GM12878 (cell line): ENCODE results near the gene ITGAV. TPM values are rescaled to one million over a fixed set of nuclear protein-coding genes. Genes with fewer than 3 reads are reported as not detected.

Experiments
- CBFB ChIP-seq: IDR thresholded peaks from 2 replicates; pipeline ENCODE4 v1.6.1; 2016; ENCODE audit warnings: antibody characterized with exemption, low read depth
- CBX3 ChIP-seq: fragments of 200-600 bp; sonication (generic); IDR thresholded peaks from 2 replicates; pipeline ENCODE4 v1.6.1; 2016; ENCODE audit warnings: low read depth, borderline replicate concordance
- CREB1 ChIP-seq: IDR thresholded peaks from 2 replicates; pipeline ENCODE4 v1.6.1; 2012; ENCODE audit warnings: low read depth, mild to moderate bottlenecking, inconsistent platforms
- EED ChIP-seq: sonication (generic); IDR thresholded peaks from 2 replicates; pipeline ENCODE4 v1.6.1; 2016; ENCODE audit warnings: antibody characterized with exemption, low read depth
- EGR1 ChIP-seq, 2 experiments: IDR thresholded peaks; 1 replicate in 1 of 2; 2 replicates in 1 of 2; pipeline ENCODE4 v1.6.1; 2011 to 2012; ENCODE audit warnings: low read depth in 2 of 2, low read length in 2 of 2, borderline replicate concordance in 1 of 2, mild to moderate bottlenecking in 1 of 2, moderate library complexity in 1 of 2
- EP300 ChIP-seq, 2 experiments: fragments of 150-350 bp in 1 of 2; IDR thresholded peaks; 2 replicates each; pipeline ENCODE4 v1.6.1; 2011 to 2012; ENCODE audit warnings: low read depth in 2 of 2, low read length in 2 of 2, borderline replicate concordance in 1 of 2, improper control_type of control experiment in 1 of 2, inconsistent platforms in 1 of 2; ENCODE audit not compliant: control insufficient read depth in 1 of 2
- GATAD2B ChIP-seq: fragments of 450-650 bp; conservative IDR thresholded peaks from 2 replicates; pipeline ENCODE4 v1.6.1; 2017; ENCODE audit warnings: low read depth, mild to moderate bottlenecking, moderate library complexity
- IKZF1 ChIP-seq: fragments of 450-650 bp; conservative IDR thresholded peaks from 2 replicates; pipeline ENCODE4 v1.6.1; 2017; ENCODE audit warnings: antibody characterized with exemption, mild to moderate bottlenecking
- IRF4 ChIP-seq: IDR thresholded peaks from 2 replicates; pipeline ENCODE4 v1.6.1; 2011; ENCODE audit warnings: low read depth, low read length
- MTA3 ChIP-seq: IDR thresholded peaks from 2 replicates; pipeline ENCODE4 v1.6.1; 2012; ENCODE audit warnings: low read length, inconsistent platforms, borderline replicate concordance
- MXI1 ChIP-seq: fragments of 150-350 bp; IDR thresholded peaks from 2 replicates; pipeline ENCODE4 v1.6.1; 2011; ENCODE audit warnings: low read depth, mild to moderate bottlenecking, inconsistent platforms, low read length, improper control_type of control experiment
- NR2C1 ChIP-seq: fragments of 450-650 bp; IDR thresholded peaks from 2 replicates; pipeline ENCODE4 v1.6.1; 2017; ENCODE audit warnings: antibody characterized with exemption, mild to moderate bottlenecking, moderate library complexity
- PML ChIP-seq: IDR thresholded peaks from 2 replicates; pipeline ENCODE4 v1.6.1; 2012; ENCODE audit warnings: low read length, inconsistent platforms
- POLR2AphosphoS5 ChIP-seq: IDR thresholded peaks from 2 replicates; pipeline ENCODE4 v1.6.1; 2011; ENCODE audit warnings: mild to moderate bottlenecking, low read length, inconsistent platforms
- SMAD1 ChIP-seq: fragments of 450-650 bp; IDR thresholded peaks from 2 replicates; pipeline ENCODE4 v1.6.1; 2018; ENCODE audit warnings: mild to moderate bottlenecking, low read depth; ENCODE audit not compliant: partially characterized antibody
- SPI1 ChIP-seq: IDR thresholded peaks from 2 replicates; pipeline ENCODE4 v1.6.1; 2011; ENCODE audit warnings: low read depth, mild to moderate bottlenecking, low read length, moderate library complexity, borderline replicate concordance; ENCODE audit not compliant: insufficient read depth
- polyA plus RNA-seq, 11 experiments: library from polyadenylated mRNA; depleted of rRNA in 4 of 11; unstranded in 6 of 11; stranded (reverse) in 5 of 11; fragments of >200 nt; fragmentation: Nextera tagmentation in 4 of 11; fragmentation: Illumina TruSeq in 1 of 11; extraction: Ambion mirVana in 4 of 11; extraction: Trizol in 1 of 11; gene quantifications; 1 replicate in 1 of 11; 2 replicates in 10 of 11; pipeline versions ENCODE4 v1.2.1 to v1.2.3, GENCODE V29; 2011 to 2016; ENCODE audit warnings: inconsistent platforms in 2 of 11, missing spikeins in 2 of 11, low read depth in 1 of 11
- total RNA-seq, 4 experiments: library from RNA; depleted of rRNA in 3 of 4; stranded (reverse); fragments of >200 nt in 3 of 4; fragmentation: Illumina TruSeq in 1 of 4; extraction: Trizol in 1 of 4; gene quantifications; 2 replicates each; pipeline versions ENCODE4 v1.2.1 to v1.2.3, GENCODE V29; 2013 to 2021
- TF ChIP-seq, protein P1 (sequence below): fragments of 450-650 bp; formaldehyde crosslinking; IDR thresholded peaks from 2 replicates; pipeline ENCODE4 v1.4.0; 2020; ENCODE audit warnings: mild to moderate bottlenecking, moderate library complexity
- TF ChIP-seq, protein P2 (sequence below): fragments of 450-650 bp; IDR thresholded peaks from 2 replicates; pipeline ENCODE4 v1.6.1; 2017; ENCODE audit warnings: borderline replicate concordance
- TF ChIP-seq, protein P3 (sequence below): fragments of 450-650 bp; IDR thresholded peaks from 2 replicates; pipeline ENCODE4 v1.6.1; 2017; ENCODE audit warnings: antibody characterized with exemption, mild to moderate bottlenecking, moderate library complexity
- TF ChIP-seq, protein P4 (sequence below): IDR thresholded peaks from 2 replicates; pipeline ENCODE4 v1.6.1; 2012; ENCODE audit warnings: low read depth, low read length, improper control_type of control experiment
- TF ChIP-seq, protein P5 (sequence below), 3 experiments: IDR thresholded peaks in 2 of 3; conservative IDR thresholded peaks in 1 of 3; 2 replicates each; pipeline ENCODE4 v1.5.1; 2011; ENCODE audit warnings: low read depth in 3 of 3, low read length in 3 of 3, mild to moderate bottlenecking in 3 of 3, control low read depth in 2 of 3, moderate library complexity in 2 of 3, inconsistent platforms in 1 of 3, mixed read lengths in 1 of 3; ENCODE audit not compliant: control insufficient read depth in 2 of 3, insufficient read depth in 1 of 3; ENCODE audit errors: extremely low read depth in 1 of 3

The ITGAV gene
- total and polyA plus RNA-seq, 10 of the 15 experiments (the other 5 are each of a cell fraction or from before 2014, with no cell fraction given), result 2.1 to 10.8 (median 6.1) TPM

DNA sequence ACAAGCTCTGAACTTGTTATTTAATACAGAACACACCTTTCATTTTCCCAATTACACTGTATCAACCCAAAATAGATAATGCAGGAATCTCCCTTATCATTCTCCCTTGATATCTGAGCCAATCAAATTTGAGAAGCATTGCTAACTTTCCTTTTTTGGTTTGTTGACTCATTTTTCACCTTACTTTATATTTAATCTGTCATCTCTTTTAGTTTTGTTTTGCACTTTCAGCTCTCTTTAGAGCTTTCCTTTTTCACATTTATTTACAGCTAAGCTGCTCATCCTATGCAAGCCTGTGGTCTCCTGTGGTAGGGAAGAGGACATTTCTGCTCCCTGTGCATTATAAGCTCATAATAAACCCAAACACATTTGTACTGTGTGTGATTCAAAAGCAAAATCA is 50.1 kb downstream of the ITGAV start (continued):
- TF ChIP-seq NR2C1 (no peak), POLR2AphosphoS5 (no peak), CBX3 (no peak), IKZF1 (no peak), EED (no peak), SMAD1 (no peak), MTA3 (no peak), SPI1 (no peak), EGR1 (IDR thresholded peaks at IDR 0.05; ENCODE audit: borderline replicate concordance in 1 of 2, low read depth in 2 of 2, low read length in 2 of 2) (no peak), PML (no peak), GATAD2B (no peak), EP300 (IDR thresholded peaks at IDR 0.05; ENCODE audit: borderline replicate concordance in 1 of 2, control insufficient read depth in 1 of 2, low read depth in 2 of 2, low read length in 2 of 2) (no peak), CREB1 (0 out of 2 replicates have a peak, but pooled peaks have one; percentile 32), IRF4 (no peak), MXI1 (no peak), CBFB (peak; percentile 40; the same call in 1 of the 2 replicates)
- TF ChIP-seq, protein P1, sequence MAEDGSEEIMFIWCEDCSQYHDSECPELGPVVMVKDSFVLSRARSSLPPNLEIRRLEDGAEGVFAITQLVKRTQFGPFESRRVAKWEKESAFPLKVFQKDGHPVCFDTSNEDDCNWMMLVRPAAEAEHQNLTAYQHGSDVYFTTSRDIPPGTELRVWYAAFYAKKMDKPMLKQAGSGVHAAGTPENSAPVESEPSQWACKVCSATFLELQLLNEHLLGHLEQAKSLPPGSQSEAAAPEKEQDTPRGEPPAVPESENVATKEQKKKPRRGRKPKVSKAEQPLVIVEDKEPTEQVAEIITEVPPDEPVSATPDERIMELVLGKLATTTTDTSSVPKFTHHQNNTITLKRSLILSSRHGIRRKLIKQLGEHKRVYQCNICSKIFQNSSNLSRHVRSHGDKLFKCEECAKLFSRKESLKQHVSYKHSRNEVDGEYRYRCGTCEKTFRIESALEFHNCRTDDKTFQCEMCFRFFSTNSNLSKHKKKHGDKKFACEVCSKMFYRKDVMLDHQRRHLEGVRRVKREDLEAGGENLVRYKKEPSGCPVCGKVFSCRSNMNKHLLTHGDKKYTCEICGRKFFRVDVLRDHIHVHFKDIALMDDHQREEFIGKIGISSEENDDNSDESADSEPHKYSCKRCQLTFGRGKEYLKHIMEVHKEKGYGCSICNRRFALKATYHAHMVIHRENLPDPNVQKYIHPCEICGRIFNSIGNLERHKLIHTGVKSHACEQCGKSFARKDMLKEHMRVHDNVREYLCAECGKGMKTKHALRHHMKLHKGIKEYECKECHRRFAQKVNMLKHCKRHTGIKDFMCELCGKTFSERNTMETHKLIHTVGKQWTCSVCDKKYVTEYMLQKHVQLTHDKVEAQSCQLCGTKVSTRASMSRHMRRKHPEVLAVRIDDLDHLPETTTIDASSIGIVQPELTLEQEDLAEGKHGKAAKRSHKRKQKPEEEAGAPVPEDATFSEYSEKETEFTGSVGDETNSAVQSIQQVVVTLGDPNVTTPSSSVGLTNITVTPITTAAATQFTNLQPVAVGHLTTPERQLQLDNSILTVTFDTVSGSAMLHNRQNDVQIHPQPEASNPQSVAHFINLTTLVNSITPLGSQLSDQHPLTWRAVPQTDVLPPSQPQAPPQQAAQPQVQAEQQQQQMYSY, result no peak
- TF ChIP-seq, protein P2, sequence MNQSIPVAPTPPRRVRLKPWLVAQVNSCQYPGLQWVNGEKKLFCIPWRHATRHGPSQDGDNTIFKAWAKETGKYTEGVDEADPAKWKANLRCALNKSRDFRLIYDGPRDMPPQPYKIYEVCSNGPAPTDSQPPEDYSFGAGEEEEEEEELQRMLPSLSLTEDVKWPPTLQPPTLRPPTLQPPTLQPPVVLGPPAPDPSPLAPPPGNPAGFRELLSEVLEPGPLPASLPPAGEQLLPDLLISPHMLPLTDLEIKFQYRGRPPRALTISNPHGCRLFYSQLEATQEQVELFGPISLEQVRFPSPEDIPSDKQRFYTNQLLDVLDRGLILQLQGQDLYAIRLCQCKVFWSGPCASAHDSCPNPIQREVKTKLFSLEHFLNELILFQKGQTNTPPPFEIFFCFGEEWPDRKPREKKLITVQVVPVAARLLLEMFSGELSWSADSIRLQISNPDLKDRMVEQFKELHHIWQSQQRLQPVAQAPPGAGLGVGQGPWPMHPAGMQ, result no peak
- TF ChIP-seq, protein P3, sequence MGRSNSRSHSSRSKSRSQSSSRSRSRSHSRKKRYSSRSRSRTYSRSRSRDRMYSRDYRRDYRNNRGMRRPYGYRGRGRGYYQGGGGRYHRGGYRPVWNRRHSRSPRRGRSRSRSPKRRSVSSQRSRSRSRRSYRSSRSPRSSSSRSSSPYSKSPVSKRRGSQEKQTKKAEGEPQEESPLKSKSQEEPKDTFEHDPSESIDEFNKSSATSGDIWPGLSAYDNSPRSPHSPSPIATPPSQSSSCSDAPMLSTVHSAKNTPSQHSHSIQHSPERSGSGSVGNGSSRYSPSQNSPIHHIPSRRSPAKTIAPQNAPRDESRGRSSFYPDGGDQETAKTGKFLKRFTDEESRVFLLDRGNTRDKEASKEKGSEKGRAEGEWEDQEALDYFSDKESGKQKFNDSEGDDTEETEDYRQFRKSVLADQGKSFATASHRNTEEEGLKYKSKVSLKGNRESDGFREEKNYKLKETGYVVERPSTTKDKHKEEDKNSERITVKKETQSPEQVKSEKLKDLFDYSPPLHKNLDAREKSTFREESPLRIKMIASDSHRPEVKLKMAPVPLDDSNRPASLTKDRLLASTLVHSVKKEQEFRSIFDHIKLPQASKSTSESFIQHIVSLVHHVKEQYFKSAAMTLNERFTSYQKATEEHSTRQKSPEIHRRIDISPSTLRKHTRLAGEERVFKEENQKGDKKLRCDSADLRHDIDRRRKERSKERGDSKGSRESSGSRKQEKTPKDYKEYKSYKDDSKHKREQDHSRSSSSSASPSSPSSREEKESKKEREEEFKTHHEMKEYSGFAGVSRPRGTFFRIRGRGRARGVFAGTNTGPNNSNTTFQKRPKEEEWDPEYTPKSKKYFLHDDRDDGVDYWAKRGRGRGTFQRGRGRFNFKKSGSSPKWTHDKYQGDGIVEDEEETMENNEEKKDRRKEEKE, result no peak
- TF ChIP-seq, protein P4, sequence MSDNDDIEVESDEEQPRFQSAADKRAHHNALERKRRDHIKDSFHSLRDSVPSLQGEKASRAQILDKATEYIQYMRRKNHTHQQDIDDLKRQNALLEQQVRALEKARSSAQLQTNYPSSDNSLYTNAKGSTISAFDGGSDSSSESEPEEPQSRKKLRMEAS, result no peak
- TF ChIP-seq, protein P5, sequence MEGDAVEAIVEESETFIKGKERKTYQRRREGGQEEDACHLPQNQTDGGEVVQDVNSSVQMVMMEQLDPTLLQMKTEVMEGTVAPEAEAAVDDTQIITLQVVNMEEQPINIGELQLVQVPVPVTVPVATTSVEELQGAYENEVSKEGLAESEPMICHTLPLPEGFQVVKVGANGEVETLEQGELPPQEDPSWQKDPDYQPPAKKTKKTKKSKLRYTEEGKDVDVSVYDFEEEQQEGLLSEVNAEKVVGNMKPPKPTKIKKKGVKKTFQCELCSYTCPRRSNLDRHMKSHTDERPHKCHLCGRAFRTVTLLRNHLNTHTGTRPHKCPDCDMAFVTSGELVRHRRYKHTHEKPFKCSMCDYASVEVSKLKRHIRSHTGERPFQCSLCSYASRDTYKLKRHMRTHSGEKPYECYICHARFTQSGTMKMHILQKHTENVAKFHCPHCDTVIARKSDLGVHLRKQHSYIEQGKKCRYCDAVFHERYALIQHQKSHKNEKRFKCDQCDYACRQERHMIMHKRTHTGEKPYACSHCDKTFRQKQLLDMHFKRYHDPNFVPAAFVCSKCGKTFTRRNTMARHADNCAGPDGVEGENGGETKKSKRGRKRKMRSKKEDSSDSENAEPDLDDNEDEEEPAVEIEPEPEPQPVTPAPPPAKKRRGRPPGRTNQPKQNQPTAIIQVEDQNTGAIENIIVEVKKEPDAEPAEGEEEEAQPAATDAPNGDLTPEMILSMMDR (IDR thresholded peaks at IDR 0.05 in 2 of 3, conservative IDR thresholded peaks at IDR 0.05 in 1 of 3; ENCODE audit: control insufficient read depth in 2 of 3, extremely low read depth in 1 of 3, insufficient read depth in 1 of 3, low read depth in 3 of 3, low read length in 3 of 3), result no peak
